GM12874 (cell line): ENCODE measurements around the gene PCYT2.

Experiments used
- TF ChIP-seq, protein P1 (sequence below): IDR thresholded peaks from 2 replicates; pipeline ENCODE4 v1.5.1; 2011; ENCODE audit warnings: low read depth, mild to moderate bottlenecking, control low read depth, low read length, moderate library complexity; ENCODE audit not compliant: insufficient read depth

The PCYT2 gene

DNA sequence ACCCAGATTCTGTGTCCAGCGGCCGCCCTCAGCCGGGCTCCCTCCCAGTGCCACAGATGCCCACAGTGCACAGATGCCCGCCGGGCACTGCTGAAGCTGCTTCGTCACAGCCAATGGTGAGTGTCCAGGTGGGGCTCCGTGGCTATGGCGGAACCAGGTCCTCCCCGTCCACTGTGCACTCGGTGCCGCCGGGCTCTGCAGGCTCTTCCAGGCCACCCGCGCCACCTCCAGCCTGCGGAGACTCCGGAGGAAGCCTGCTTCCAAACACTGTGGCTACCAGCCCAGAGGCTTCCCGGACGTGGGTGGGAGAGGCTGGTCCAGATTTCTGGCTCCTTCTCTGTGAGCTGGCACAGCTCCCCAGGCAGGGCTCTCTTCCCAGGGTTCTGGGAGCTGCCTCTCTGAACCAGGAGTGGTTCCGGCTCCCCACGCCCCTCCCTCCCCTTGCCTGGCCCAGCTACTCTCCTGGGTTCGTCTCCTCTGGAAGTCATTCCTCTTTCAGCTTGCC is 28.7 kb upstream of the PCYT2 start:
- TF ChIP-seq, protein P1, sequence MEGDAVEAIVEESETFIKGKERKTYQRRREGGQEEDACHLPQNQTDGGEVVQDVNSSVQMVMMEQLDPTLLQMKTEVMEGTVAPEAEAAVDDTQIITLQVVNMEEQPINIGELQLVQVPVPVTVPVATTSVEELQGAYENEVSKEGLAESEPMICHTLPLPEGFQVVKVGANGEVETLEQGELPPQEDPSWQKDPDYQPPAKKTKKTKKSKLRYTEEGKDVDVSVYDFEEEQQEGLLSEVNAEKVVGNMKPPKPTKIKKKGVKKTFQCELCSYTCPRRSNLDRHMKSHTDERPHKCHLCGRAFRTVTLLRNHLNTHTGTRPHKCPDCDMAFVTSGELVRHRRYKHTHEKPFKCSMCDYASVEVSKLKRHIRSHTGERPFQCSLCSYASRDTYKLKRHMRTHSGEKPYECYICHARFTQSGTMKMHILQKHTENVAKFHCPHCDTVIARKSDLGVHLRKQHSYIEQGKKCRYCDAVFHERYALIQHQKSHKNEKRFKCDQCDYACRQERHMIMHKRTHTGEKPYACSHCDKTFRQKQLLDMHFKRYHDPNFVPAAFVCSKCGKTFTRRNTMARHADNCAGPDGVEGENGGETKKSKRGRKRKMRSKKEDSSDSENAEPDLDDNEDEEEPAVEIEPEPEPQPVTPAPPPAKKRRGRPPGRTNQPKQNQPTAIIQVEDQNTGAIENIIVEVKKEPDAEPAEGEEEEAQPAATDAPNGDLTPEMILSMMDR: no peak

DNA sequence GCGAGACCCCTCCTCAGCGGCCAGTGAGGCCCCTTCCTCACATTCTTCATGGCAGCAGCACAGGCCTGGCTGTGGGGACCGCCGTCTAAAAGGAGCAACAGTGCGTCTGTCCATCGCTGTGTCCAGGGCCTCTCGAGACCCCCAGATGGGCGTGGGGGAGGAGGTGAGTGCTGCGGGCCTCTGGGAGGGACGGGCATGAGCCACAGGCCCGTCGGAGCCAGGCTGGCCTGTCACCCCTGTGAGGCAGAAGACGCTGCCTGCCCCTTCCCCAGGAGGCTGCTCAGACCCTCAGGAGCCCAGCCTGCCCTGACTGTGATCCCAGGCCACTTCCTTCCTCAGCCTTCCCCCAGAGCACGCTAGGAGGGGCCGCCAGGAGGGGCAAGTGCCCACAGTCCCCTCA is 28.0 kb upstream of the PCYT2 start:
- TF ChIP-seq, protein P1: no peak

DNA sequence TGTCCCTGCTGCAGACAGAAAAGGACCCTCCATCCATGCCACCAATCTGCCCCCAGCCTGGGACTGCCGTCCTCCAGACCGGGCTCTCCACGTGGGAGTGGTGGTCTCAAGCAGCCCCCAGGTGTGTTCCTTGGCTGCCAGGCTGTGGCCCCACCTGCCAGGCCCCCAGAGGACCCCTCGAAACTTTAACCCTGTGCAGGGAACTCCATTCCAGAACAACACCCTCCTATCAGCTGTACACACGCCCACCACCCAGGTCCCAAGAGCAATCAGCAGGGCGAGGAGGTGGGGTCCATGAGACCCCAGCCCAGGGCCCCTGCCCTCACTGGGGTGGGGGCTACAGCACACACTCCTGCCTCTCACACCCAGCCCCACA is 24.5 kb upstream of the PCYT2 start:
- TF ChIP-seq, protein P1: no peak

DNA sequence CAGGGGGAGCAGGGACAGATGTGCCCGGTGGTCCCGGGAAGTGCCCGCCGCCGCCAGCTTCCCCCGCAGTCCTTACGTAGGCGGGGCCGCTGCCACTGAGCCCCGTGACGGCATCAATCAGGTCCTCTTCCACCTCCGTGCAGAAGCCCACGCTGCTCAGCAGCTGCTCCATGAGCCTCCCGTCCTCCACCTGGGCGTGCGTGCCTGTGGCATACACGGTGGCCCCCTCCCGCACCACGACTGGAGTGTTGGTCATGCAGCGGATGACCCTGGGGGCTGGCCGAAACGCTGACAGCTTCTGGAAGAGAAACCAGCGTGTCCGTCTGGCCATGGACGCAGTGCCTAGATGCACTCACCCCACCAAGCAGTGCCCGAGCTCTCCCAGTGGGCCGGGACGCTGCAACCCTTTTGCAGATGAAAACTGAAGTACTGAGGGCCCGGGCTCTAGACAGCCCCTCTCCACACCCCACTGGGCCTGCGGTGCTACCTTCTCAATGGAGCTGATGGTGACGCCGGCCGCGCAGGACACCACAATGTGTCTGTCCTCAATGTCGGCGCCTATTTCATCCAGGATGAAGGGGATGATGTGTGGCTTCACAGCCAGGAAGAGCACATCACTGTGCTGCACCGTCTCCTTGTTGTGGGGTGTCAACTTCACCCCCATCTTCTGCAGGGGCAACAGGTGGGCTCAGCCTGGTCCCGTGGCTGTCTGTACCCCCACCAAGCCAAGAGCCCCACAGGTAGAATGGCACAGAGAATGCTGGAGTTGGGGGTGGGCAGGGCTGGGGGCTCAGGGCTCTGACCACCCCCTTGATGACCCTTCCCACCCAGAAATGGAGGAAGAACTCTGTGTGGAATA is 23.9 kb upstream of the PCYT2 start:
- TF ChIP-seq, protein P1: no peak

DNA sequence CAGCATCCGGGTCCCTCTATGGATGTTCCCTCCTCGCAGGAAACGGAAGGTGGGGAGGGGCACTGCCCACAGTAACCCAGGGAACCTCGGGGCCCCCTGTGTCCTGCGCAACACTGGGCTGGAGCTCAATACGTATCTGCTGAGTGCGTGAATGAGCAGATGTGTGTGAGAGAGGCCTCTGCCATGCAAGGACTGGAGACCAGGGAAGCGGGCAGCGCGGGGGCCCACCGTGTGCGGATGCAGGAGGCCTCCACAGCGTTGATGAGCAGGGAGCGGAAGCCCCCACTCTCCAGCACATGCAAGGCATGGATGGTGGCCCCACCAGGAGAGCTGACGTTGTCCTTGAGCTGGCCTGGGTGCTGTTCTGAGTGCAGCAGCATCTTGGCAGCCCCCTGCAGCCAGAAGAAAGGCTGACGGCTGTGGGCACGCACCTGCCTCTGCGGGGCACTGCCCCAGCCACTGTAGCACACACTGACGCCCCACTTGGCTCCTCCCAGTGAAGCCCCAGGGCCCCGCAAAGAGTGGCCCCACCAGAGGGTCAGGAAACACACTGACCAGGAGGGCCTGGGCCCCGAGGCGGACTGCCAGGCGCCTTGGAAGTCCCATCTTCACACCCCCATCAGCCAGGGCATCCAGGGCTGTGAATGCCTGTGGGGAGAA is 23.0 kb upstream of the PCYT2 start:
- TF ChIP-seq, protein P1: no peak

DNA sequence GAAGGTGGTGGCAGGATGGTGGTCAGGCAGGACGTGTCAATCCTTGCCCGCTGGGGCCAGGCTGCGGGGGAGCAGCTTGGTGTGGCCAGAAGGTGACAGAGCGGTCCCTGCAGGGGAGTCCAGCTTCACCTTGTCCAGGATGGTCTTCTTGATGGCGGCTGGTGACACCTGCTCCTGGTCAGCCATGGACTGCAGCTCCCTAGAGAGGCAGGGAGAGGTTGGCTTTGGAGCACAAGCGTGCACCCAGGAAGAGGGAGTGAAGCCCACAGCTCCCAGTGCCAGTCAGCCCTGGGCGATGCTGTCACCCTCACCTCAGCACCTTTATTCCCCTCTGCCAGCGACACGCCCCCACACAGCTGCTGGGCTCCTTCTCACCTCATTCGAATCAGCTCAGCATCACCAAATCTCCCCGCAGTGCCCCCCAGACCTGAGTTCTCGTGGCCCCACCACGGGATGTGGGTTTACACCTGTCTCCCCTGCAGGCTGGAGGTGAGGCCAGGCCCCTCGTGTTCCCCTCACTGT is 22.0 kb upstream of the PCYT2 start:
- TF ChIP-seq, protein P1: no peak

DNA sequence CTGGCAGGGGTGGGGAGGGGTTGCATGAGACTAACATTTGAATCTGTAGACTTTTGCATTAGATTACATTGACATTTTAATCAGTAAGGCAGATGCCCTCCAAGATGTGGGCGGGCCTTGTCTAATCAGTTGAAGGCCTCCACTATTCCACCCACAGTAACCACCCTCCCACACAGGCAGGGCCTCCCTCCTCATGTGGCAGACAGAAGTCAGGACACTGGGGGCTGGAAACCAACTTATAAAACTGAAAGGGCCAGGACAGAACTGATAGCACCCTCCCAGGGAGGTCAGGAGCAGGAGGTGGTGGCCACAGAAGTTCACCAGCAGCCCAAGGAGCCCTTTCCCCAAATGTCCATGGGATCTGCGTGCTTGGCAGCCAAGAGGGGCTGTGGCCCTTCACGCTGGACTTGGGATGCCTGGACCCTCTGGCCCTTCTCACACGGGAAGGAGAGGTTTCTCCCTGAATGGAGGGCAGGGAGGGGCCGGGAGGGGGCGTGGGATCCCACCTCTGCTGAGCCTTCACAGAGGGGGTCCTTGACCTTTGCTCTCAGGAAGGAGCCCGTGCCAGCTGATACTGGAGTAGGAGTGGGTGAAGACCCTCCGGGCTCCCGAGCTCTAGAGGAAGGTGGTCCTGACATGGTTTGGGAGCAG is 21.3 kb upstream of the PCYT2 start:
- TF ChIP-seq, protein P1: no peak
